HEK293 (cell line): Measurements from ENCODE around the gene KRTAP3-1.

ENCODE experiments used
- CTCF ChIA-PET: fragments of 350-600 bp; formaldehyde crosslinking; extraction: SDS; loops from one replicate; lab custom pipeline; 2021; ENCODE audit warnings: antibody characterized with exemption; lab: Yijun Ruan, JAX
- POLR2A ChIA-PET: fragments of 300-600 bp; formaldehyde crosslinking; extraction: SDS; loops from one replicate; lab custom pipeline; 2020; ENCODE audit warnings: antibody characterized with exemption, inconsistent platforms; lab: Yijun Ruan, JAX
- H3K27ac ChIP-seq: fragments of 200-500 bp; sonication (Bioruptor generic); 2 replicates; pipeline ENCODE4 v1.5.1; 2014; ENCODE audit warnings: low read depth, low read length, control low read depth, inconsistent platforms; ENCODE audit errors: extremely low read depth
- H3K36me3 ChIP-seq, 2 experiments: fragments of 200-500 bp in 1 of 2; sonication (Bioruptor generic) in 1 of 2; 1 replicate in 1 of 2; 2 replicates in 1 of 2; pipeline ENCODE4 v1.5.1; 2014 to 2017; ENCODE audit warnings: inconsistent platforms in 2 of 2, low read length in 2 of 2; ENCODE audit not compliant: control insufficient read depth in 2 of 2, insufficient read depth in 1 of 2
- H3K4me1 ChIP-seq: fragments of 200-500 bp; sonication (Bioruptor generic); 2 replicates; pipeline ENCODE4 v1.5.1; 2014; ENCODE audit warnings: mild to moderate bottlenecking, low read length, inconsistent platforms; ENCODE audit not compliant: control insufficient read depth, insufficient read depth
- H3K4me3 ChIP-seq: 2 replicates; pipeline ENCODE4 v1.5.1; 2011; ENCODE audit warnings: low read depth, mild to moderate bottlenecking, control low read depth, low read length, moderate library complexity
- H3K9me3 ChIP-seq: fragments of 200-500 bp; sonication (Bioruptor generic); 2 replicates; pipeline ENCODE4 v1.5.1; 2014; ENCODE audit warnings: low read depth, low read length, inconsistent platforms; ENCODE audit not compliant: control insufficient read depth, insufficient read depth
- BCL11B ChIP-seq: fragments of 450-650 bp; formaldehyde crosslinking; IDR thresholded peaks from 2 replicates; pipeline ENCODE4 v1.5.1; 2016; ENCODE audit warnings: low read depth, missing biosample characterization, missing genetic modification characterization
- FEZF1 ChIP-seq: fragments of 450-650 bp; formaldehyde crosslinking; IDR thresholded peaks from 2 replicates; pipeline ENCODE4 v1.5.1; 2016; ENCODE audit warnings: missing biosample characterization, missing genetic modification characterization
- KLF9 ChIP-seq: fragments of 450-650 bp; formaldehyde crosslinking; IDR thresholded peaks from 2 replicates; pipeline ENCODE4 v1.5.1; 2016; ENCODE audit warnings: missing biosample characterization, missing genetic modification characterization, low read depth
- MZF1 ChIP-seq: fragments of 450-650 bp; formaldehyde crosslinking; IDR thresholded peaks from 2 replicates; pipeline ENCODE4 v1.5.1; 2017; ENCODE audit warnings: missing biosample characterization, missing genetic modification characterization, borderline replicate concordance
- TCF7L2 ChIP-seq: IDR thresholded peaks from 2 replicates; pipeline ENCODE4 v1.6.1; 2011; ENCODE audit warnings: low read depth, mild to moderate bottlenecking, inconsistent platforms, low read length, moderate library complexity, borderline replicate concordance
- YY2 ChIP-seq: fragments of 450-650 bp; formaldehyde crosslinking; IDR thresholded peaks from 2 replicates; pipeline ENCODE4 v1.5.1; 2016; ENCODE audit warnings: missing biosample characterization, missing genetic modification characterization
- ZBTB17 ChIP-seq: fragments of 450-650 bp; formaldehyde crosslinking; IDR thresholded peaks from 2 replicates; pipeline ENCODE4 v1.5.1; 2016; ENCODE audit warnings: missing biosample characterization, missing genetic modification characterization
- ZNF175 ChIP-seq: fragments of 450-650 bp; formaldehyde crosslinking; IDR thresholded peaks from 2 replicates; pipeline ENCODE4 v1.5.1; 2016; ENCODE audit warnings: missing biosample characterization, missing genetic modification characterization
- ZNF2 ChIP-seq: fragments of 450-650 bp; formaldehyde crosslinking; IDR thresholded peaks from 2 replicates; pipeline ENCODE4 v1.5.1; 2016; ENCODE audit warnings: missing biosample characterization, missing genetic modification characterization
- ZNF354C ChIP-seq: fragments of 450-650 bp; formaldehyde crosslinking; IDR thresholded peaks from 2 replicates; pipeline ENCODE4 v1.5.1; 2016; ENCODE audit warnings: missing biosample characterization, missing genetic modification characterization, low read depth, borderline replicate concordance
- ZNF37A ChIP-seq: fragments of 450-650 bp; IDR thresholded peaks from 2 replicates; pipeline ENCODE4 v1.5.1; 2018; ENCODE audit warnings: missing biosample characterization, missing genetic modification characterization
- ZNF433 ChIP-seq: fragments of 450-650 bp; formaldehyde crosslinking; IDR thresholded peaks from 2 replicates; pipeline ENCODE4 v1.5.1; 2016; ENCODE audit warnings: missing biosample characterization, missing genetic modification characterization, low read depth
- ZNF529 ChIP-seq: fragments of 450-650 bp; formaldehyde crosslinking; IDR thresholded peaks from 2 replicates; pipeline ENCODE4 v1.5.1; 2017; ENCODE audit warnings: missing genetic modification characterization, missing biosample characterization; ENCODE audit not compliant: insufficient replicate concordance
- ZNF624 ChIP-seq: fragments of 450-650 bp; formaldehyde crosslinking; IDR thresholded peaks from 2 replicates; pipeline ENCODE4 v1.5.1; 2017; ENCODE audit warnings: missing biosample characterization, missing genetic modification characterization
- ZNF654 ChIP-seq: fragments of 450-650 bp; formaldehyde crosslinking; IDR thresholded peaks from 2 replicates; pipeline ENCODE4 v1.5.1; 2016; ENCODE audit warnings: low read depth, missing biosample characterization, missing genetic modification characterization
- ZNF837 ChIP-seq: fragments of 450-650 bp; formaldehyde crosslinking; IDR thresholded peaks from 2 replicates; pipeline ENCODE4 v1.5.1; 2016; ENCODE audit warnings: missing biosample characterization, missing genetic modification characterization
- ZSCAN23 ChIP-seq: fragments of 450-650 bp; formaldehyde crosslinking; IDR thresholded peaks from 2 replicates; pipeline ENCODE4 v1.5.1; 2016; ENCODE audit warnings: missing biosample characterization, missing genetic modification characterization
- ZXDB ChIP-seq: fragments of 450-650 bp; formaldehyde crosslinking; IDR thresholded peaks from 2 replicates; pipeline ENCODE4 v1.5.1; 2016; ENCODE audit warnings: missing biosample characterization, missing genetic modification characterization
- TF ChIP-seq, protein P1 (sequence below): fragments of 450-650 bp; formaldehyde crosslinking; IDR thresholded peaks from 2 replicates; pipeline ENCODE4 v1.5.0; 2017; ENCODE audit warnings: missing biosample characterization, missing genetic modification characterization, borderline replicate concordance
- TF ChIP-seq, protein P2 (sequence below): fragments of 450-650 bp; formaldehyde crosslinking; IDR thresholded peaks from 2 replicates; pipeline ENCODE4 v1.5.1; 2016; ENCODE audit warnings: missing biosample characterization, missing genetic modification characterization
- TF ChIP-seq, protein P3 (sequence below): fragments of 450-650 bp; formaldehyde crosslinking; IDR thresholded peaks from 2 replicates; pipeline ENCODE4 v1.5.1; 2016; ENCODE audit warnings: missing biosample characterization, missing genetic modification characterization
- TF ChIP-seq, protein P4 (sequence below): fragments of 450-650 bp; formaldehyde crosslinking; IDR thresholded peaks from 2 replicates; pipeline ENCODE4 v1.5.1; 2017; ENCODE audit warnings: missing biosample characterization, missing genetic modification characterization
- TF ChIP-seq, protein P5 (sequence below): fragments of 450-650 bp; formaldehyde crosslinking; IDR thresholded peaks from 2 replicates; pipeline ENCODE4 v1.5.1; 2016; ENCODE audit warnings: missing biosample characterization, missing genetic modification characterization

The KRTAP3-1 gene

DNA sequence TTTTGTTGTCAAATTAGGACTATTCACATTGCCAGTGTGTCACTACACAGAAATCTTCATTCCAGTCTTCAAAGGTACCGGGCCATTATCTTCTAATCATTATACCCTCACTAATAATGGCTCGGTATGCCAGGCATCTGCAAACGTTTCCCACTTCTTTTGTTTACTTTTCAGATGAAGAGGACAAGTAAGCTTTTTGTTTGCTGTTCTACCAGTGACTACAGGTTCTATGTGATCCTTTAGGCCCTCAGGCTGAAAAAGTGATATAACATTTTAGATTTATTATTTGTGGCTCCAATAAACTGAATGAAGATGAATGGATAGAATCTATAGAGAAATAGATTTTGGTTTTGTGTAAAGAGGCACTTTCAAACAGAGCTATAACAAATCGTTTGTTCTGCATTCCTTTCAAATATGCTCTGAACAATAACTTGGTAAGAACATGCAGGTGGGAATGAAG is 403 bp upstream of the KRTAP3-1 start:
- TF ChIP-seq, protein P1, sequence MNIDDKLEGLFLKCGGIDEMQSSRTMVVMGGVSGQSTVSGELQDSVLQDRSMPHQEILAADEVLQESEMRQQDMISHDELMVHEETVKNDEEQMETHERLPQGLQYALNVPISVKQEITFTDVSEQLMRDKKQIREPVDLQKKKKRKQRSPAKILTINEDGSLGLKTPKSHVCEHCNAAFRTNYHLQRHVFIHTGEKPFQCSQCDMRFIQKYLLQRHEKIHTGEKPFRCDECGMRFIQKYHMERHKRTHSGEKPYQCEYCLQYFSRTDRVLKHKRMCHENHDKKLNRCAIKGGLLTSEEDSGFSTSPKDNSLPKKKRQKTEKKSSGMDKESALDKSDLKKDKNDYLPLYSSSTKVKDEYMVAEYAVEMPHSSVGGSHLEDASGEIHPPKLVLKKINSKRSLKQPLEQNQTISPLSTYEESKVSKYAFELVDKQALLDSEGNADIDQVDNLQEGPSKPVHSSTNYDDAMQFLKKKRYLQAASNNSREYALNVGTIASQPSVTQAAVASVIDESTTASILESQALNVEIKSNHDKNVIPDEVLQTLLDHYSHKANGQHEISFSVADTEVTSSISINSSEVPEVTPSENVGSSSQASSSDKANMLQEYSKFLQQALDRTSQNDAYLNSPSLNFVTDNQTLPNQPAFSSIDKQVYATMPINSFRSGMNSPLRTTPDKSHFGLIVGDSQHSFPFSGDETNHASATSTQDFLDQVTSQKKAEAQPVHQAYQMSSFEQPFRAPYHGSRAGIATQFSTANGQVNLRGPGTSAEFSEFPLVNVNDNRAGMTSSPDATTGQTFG (tag by site-specific recombination), result no peak
- TF ChIP-seq ZNF529 (no peak), ZXDB (tag by site-specific recombination) (no peak), ZBTB17 (no peak), ZNF654 (tag by site-specific recombination) (no peak), ZNF354C (no peak), ZNF37A (tag by site-specific recombination) (no peak), ZNF433 (no peak), KLF9 (tag by site-specific recombination) (no peak)
- no peaks in the 10 kb centered on the region for H3K4me1 ChIP-seq
- H3K4me3 ChIP-seq, result no peak overlapping the region
- H3K9me3 ChIP-seq, result no peaks in the 10 kb centered on the region
- ChIA-PET CTCF (interaction anchor here (0.5 kb wide), 1 partner anchor 559 kb away, joined by 5 read pairs; no protein-coding TSS in a partner anchor), POLR2A (no interaction called here)
- no peak overlapping the region for H3K27ac ChIP-seq
- no peaks in the 10 kb centered on the region for H3K36me3 ChIP-seq

DNA sequence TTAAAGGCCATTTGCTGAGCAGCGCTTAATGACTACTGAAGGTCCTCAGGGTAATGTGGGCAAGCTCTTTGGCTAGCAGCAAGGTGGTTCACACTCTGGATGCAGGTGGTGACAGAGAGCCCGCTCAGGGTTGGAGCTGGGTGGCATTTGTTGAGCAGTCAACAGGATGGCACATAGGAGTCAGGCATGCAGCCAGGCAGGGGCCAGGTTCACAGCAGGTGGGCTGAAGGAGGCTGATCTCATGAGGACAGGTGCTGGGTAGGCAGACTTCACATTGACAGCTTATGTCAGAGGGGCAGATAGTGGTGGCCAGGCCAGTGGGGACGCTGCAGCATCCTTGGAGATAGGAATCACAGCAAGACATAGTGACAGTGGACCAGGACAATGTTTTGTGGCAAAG is 4.5 kb downstream of the KRTAP3-1 start:
- Histone ChIP-seq H3K4me3 (no peak overlapping the region), H3K36me3 (no peaks in the 10 kb centered on the region), H3K4me1 (no peaks in the 10 kb centered on the region), H3K27ac (no peak overlapping the region), H3K9me3 (no peaks in the 10 kb centered on the region)
- ChIA-PET CTCF (no interaction called here), POLR2A (no interaction called here)
- TF ChIP-seq ZNF529 (no peak), ZNF2 (tag by site-specific recombination) (no peak), ZSCAN23 (tag by site-specific recombination) (no peak), TCF7L2 (no peak), ZNF837 (tag by site-specific recombination) (no peak), YY2 (tag by site-specific recombination) (no peak), ZNF624 (tag by site-specific recombination) (no peak), MZF1 (no peak), FEZF1 (tag by site-specific recombination) (no peak), BCL11B (no peak), ZNF175 (tag by site-specific recombination) (no peak)
- TF ChIP-seq, protein P2, sequence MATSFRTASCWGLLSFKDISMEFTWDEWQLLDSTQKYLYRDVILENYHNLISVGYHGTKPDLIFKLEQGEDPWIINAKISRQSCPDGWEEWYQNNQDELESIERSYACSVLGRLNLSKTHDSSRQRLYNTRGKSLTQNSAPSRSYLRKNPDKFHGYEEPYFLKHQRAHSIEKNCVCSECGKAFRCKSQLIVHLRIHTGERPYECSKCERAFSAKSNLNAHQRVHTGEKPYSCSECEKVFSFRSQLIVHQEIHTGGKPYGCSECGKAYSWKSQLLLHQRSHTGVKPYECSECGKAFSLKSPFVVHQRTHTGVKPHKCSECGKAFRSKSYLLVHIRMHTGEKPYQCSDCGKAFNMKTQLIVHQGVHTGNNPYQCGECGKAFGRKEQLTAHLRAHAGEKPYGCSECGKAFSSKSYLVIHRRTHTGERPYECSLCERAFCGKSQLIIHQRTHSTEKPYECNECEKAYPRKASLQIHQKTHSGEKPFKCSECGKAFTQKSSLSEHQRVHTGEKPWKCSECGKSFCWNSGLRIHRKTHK (tag by site-specific recombination), result no peak
- TF ChIP-seq, protein P3, sequence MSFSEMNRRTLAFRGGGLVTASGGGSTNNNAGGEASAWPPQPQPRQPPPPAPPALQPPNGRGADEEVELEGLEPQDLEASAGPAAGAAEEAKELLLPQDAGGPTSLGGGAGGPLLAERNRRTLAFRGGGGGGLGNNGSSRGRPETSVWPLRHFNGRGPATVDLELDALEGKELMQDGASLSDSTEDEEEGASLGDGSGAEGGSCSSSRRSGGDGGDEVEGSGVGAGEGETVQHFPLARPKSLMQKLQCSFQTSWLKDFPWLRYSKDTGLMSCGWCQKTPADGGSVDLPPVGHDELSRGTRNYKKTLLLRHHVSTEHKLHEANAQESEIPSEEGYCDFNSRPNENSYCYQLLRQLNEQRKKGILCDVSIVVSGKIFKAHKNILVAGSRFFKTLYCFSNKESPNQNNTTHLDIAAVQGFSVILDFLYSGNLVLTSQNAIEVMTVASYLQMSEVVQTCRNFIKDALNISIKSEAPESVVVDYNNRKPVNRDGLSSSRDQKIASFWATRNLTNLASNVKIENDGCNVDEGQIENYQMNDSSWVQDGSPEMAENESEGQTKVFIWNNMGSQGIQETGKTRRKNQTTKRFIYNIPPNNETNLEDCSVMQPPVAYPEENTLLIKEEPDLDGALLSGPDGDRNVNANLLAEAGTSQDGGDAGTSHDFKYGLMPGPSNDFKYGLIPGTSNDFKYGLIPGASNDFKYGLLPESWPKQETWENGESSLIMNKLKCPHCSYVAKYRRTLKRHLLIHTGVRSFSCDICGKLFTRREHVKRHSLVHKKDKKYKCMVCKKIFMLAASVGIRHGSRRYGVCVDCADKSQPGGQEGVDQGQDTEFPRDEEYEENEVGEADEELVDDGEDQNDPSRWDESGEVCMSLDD (tag by site-specific recombination), result no peak
- TF ChIP-seq, protein P4, sequence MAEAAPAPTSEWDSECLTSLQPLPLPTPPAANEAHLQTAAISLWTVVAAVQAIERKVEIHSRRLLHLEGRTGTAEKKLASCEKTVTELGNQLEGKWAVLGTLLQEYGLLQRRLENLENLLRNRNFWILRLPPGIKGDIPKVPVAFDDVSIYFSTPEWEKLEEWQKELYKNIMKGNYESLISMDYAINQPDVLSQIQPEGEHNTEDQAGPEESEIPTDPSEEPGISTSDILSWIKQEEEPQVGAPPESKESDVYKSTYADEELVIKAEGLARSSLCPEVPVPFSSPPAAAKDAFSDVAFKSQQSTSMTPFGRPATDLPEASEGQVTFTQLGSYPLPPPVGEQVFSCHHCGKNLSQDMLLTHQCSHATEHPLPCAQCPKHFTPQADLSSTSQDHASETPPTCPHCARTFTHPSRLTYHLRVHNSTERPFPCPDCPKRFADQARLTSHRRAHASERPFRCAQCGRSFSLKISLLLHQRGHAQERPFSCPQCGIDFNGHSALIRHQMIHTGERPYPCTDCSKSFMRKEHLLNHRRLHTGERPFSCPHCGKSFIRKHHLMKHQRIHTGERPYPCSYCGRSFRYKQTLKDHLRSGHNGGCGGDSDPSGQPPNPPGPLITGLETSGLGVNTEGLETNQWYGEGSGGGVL (tag by site-specific recombination), result no peak
- TF ChIP-seq, protein P5, sequence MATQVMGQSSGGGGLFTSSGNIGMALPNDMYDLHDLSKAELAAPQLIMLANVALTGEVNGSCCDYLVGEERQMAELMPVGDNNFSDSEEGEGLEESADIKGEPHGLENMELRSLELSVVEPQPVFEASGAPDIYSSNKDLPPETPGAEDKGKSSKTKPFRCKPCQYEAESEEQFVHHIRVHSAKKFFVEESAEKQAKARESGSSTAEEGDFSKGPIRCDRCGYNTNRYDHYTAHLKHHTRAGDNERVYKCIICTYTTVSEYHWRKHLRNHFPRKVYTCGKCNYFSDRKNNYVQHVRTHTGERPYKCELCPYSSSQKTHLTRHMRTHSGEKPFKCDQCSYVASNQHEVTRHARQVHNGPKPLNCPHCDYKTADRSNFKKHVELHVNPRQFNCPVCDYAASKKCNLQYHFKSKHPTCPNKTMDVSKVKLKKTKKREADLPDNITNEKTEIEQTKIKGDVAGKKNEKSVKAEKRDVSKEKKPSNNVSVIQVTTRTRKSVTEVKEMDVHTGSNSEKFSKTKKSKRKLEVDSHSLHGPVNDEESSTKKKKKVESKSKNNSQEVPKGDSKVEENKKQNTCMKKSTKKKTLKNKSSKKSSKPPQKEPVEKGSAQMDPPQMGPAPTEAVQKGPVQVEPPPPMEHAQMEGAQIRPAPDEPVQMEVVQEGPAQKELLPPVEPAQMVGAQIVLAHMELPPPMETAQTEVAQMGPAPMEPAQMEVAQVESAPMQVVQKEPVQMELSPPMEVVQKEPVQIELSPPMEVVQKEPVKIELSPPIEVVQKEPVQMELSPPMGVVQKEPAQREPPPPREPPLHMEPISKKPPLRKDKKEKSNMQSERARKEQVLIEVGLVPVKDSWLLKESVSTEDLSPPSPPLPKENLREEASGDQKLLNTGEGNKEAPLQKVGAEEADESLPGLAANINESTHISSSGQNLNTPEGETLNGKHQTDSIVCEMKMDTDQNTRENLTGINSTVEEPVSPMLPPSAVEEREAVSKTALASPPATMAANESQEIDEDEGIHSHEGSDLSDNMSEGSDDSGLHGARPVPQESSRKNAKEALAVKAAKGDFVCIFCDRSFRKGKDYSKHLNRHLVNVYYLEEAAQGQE (tag by site-specific recombination), result no peak
